ENCODE results near the gene OR2H2. TPM values are rescaled to one million over a fixed set of nuclear protein-coding genes. Genes with fewer than 3 reads are reported as not detected.

OR2H2 gene
- total RNA-seq, 1 experiment from 2014 or later, result not detected

DNA sequence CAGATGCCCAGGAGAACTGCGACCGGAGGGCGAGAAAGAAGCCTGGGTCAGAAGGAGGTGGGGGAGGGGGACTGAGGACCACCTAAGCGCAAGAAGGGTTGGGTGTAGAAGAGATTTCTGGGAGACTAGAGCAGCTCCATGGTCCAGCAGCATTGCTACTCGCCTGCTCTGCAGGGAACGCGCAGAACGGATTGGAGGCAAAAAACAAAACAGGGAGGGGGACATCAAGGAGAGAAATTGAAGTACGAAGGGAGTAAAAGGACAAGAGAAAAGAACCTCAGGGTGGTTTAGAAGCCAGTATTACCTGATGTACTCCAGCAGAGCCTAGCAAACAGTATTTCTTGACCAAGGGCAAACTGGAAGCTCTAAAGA is 48.6 kb downstream of the OR2H2 start:
- H3K9me3 ChIP-seq, result no peaks in the 10 kb centered on the region
- ChIA-PET POLR2A (no interaction called here), CTCF (interaction anchor here (0.6 to 1.1 kb wide), 7 partner anchors 14 to 118 kb away, joined by 3 to 7 read pairs (median 4); no protein-coding TSS in a partner anchor)
- peaks cover 14% of the 10 kb centered on the region for H3K4me1 Mint-ChIP-seq (ENCODE audit: low read depth, unreplicated experiment)
- peaks cover 28% of the 10 kb centered on the region for H3K27me3 Mint-ChIP-seq (ENCODE audit: insufficient read depth, unreplicated experiment)
- TF ChIP-seq, protein P1, sequence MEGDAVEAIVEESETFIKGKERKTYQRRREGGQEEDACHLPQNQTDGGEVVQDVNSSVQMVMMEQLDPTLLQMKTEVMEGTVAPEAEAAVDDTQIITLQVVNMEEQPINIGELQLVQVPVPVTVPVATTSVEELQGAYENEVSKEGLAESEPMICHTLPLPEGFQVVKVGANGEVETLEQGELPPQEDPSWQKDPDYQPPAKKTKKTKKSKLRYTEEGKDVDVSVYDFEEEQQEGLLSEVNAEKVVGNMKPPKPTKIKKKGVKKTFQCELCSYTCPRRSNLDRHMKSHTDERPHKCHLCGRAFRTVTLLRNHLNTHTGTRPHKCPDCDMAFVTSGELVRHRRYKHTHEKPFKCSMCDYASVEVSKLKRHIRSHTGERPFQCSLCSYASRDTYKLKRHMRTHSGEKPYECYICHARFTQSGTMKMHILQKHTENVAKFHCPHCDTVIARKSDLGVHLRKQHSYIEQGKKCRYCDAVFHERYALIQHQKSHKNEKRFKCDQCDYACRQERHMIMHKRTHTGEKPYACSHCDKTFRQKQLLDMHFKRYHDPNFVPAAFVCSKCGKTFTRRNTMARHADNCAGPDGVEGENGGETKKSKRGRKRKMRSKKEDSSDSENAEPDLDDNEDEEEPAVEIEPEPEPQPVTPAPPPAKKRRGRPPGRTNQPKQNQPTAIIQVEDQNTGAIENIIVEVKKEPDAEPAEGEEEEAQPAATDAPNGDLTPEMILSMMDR (IDR thresholded peaks at IDR 0.05; ENCODE audit: insufficient read depth in 1 of 2, low read depth in 1 of 2, low read length in 1 of 2, severe bottlenecking in 1 of 2, unreplicated experiment in 1 of 2), result no peak
- no peak for DNase-seq
- no peaks in the 10 kb centered on the region for H3K36me3 Mint-ChIP-seq (ENCODE audit: insufficient read depth, unreplicated experiment)
- intact Hi-C loops (cut with micrococcal nuclease; ENCODE audit: unreplicated experiment), result no loop called here
- H3K4me1 ChIP-seq, result 0 out of 2 replicates have a peak, but pooled peaks cover 5% of the 10 kb centered on the region
- peak overlapping the region; percentile 82 for H3K4me3 Mint-ChIP-seq (ENCODE audit: unreplicated experiment)
- H3K27me3 ChIP-seq (replicated peaks; ENCODE audit: control insufficient read depth, insufficient read depth, low read length), result no peaks in the 10 kb centered on the region
- H3K4me3 ChIP-seq (ENCODE audit: low read depth, low read length), result peak overlapping the region; percentile 58
- no peak overlapping the region for H3K27ac Mint-ChIP-seq (ENCODE audit: unreplicated experiment)
- H3K36me3 ChIP-seq (ENCODE audit: control insufficient read depth, insufficient read depth, low read length), result no peaks in the 10 kb centered on the region
- BruUV-seq (replicated peaks), result no TSS peak
- H3K9me3 Mint-ChIP-seq (ENCODE audit: unreplicated experiment), result no peaks in the 10 kb centered on the region

DNA sequence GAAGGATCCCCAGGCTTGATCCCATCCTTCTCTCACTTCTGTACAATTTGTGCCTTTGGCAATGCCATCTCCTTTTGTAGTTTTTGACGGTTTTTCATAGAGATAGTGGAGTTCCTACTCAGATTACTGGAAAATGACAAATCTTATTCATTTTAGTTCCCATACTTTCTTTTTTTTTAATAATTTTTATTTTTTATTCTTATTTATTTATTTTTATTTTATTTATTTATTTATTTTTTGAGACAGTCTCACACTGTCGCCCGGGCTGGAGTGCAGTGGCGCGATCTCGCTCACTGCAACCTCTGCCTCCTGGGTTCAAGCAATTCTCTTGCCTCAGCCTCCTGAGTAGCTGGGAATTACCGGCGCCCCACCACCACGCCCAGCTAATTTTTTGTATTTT is 52.3 kb downstream of the OR2H2 start:
- intact Hi-C loops (cut with micrococcal nuclease; ENCODE audit: unreplicated experiment), result no loop called here
- ChIA-PET CTCF (no interaction called here), POLR2A (no interaction called here)
- Mint-ChIP-seq H3K36me3 (ENCODE audit: insufficient read depth, unreplicated experiment) (no peaks in the 10 kb centered on the region), H3K4me1 (ENCODE audit: low read depth, unreplicated experiment) (peaks cover 7% of the 10 kb centered on the region), H3K27ac (ENCODE audit: unreplicated experiment) (no peak overlapping the region), H3K4me3 (ENCODE audit: unreplicated experiment) (no peak overlapping the region), H3K9me3 (ENCODE audit: unreplicated experiment) (no peaks in the 10 kb centered on the region), H3K27me3 (ENCODE audit: insufficient read depth, unreplicated experiment) (peaks cover 8% of the 10 kb centered on the region)
- Histone ChIP-seq H3K27me3 (replicated peaks; ENCODE audit: control insufficient read depth, insufficient read depth, low read length) (no peaks in the 10 kb centered on the region), H3K9me3 (no peaks in the 10 kb centered on the region), H3K4me3 (ENCODE audit: low read depth, low read length) (no peak overlapping the region), H3K36me3 (ENCODE audit: control insufficient read depth, insufficient read depth, low read length) (no peaks in the 10 kb centered on the region), H3K4me1 (no peaks in the 10 kb centered on the region)
- DNase-seq, result no peak
- BruUV-seq (replicated peaks), result no TSS peak
- TF ChIP-seq, protein P1 (IDR thresholded peaks at IDR 0.05; ENCODE audit: insufficient read depth in 1 of 2, low read depth in 1 of 2, low read length in 1 of 2, severe bottlenecking in 1 of 2, unreplicated experiment in 1 of 2), result no peak

Other genes starting within 250 kb of the OR2H2 start
- not detected in 2 replicates for gene OR5V1, start 216.3 kb upstream of the OR2H2 start, total RNA-seq (2022)
- gene OR12D3, start 209.8 kb upstream of the OR2H2 start, total RNA-seq (2022), result not detected in 2 replicates
- gene OR12D2, start 189.5 kb upstream of the OR2H2 start, total RNA-seq (2022), result not detected in 2 replicates
- gene OR12D1, start 170.2 kb upstream of the OR2H2 start, total RNA-seq (2022), result not detected in 2 replicates
- gene OR10C1, start 145.8 kb upstream of the OR2H2 start, total RNA-seq (2022), result not detected in 2 replicates
- not detected in 2 replicates for gene OR11A1, start 128.1 kb upstream of the OR2H2 start, total RNA-seq (2022)
- not detected in 2 replicates for gene OR2H1, start 128.0 kb upstream of the OR2H2 start, total RNA-seq (2022)
- gene MAS1L, start 97.2 kb upstream of the OR2H2 start, total RNA-seq (2022), result not detected in 2 replicates
- gene UBD, start 25.4 kb upstream of the OR2H2 start, total RNA-seq (2022), result 4.9 and 8.2 TPM in 2 replicates
- 3.3 and 4.1 TPM in 2 replicates for gene GABBR1, start 48.1 kb downstream of the OR2H2 start, total RNA-seq (2022)
- not detected in 2 replicates for gene MOG, start 72.0 kb downstream of the OR2H2 start, total RNA-seq (2022)
- gene ZFP57, start 96.0 kb downstream of the OR2H2 start, total RNA-seq (2022), result not detected in 2 replicates
- gene HLA-F, start 138.3 kb downstream of the OR2H2 start, total RNA-seq (2022), result 4.4 and 4.7 TPM in 2 replicates
- 0.88 TPM in 1 of 2 replicates, not detected in the other for gene HLA-G, start 242.7 kb downstream of the OR2H2 start, total RNA-seq (2022)

Data from Caco-2 (cell line).